Measurements from ENCODE around the gene IDI2. TPM values are rescaled to one million over a fixed set of nuclear protein-coding genes. Genes with fewer than 3 reads are reported as not detected.
A peak's percentile ranks its signal among the peaks of the same experiment; 100 is the strongest.

The IDI2 gene
- total RNA-seq, 1 donor: not detected

- no peak for TF ChIP-seq CTCF (IDR thresholded peaks at IDR 0.05; ENCODE audit: insufficient read depth, low read depth, low read length)
- no peak overlapping the region for H3K4me3 ChIP-seq (ENCODE audit: low read depth, low read length)
- no peak for DNase-seq (ENCODE audit: low read depth)
Observed at GRCh38 chr10:1037098-1037497, 11.4 kb upstream of the IDI2 start.

- DNase-seq (ENCODE audit: low read depth): no peak
- TF ChIP-seq CTCF (IDR thresholded peaks at IDR 0.05; ENCODE audit: insufficient read depth, low read depth, low read length): no peak
- H3K4me3 ChIP-seq (ENCODE audit: low read depth, low read length): no peak overlapping the region
Observed at GRCh38 chr10:1036341-1036791, 10.7 kb upstream of the IDI2 start.

- no peak for TF ChIP-seq CTCF (IDR thresholded peaks at IDR 0.05; ENCODE audit: insufficient read depth, low read depth, low read length)
Observed at GRCh38 chr10:1035201-1035600, 9.5 kb upstream of the IDI2 start.

GRCh38 chr10:1034758-1035157 lies 9.1 kb upstream of the IDI2 start:
- H3K4me3 ChIP-seq (ENCODE audit: low read depth, low read length): no peak overlapping the region
- TF ChIP-seq CTCF (IDR thresholded peaks at IDR 0.05; ENCODE audit: insufficient read depth, low read depth, low read length): no peak
- peak; percentile 41 for DNase-seq (ENCODE audit: low read depth)

More at GRCh38 chr10:1035201-1035600, 9.5 kb upstream of the IDI2 start:
- no peak for DNase-seq (ENCODE audit: low read depth)
- no peak overlapping the region for H3K4me3 ChIP-seq (ENCODE audit: low read depth, low read length)

GRCh38 chr10:1033601-1034000 lies 7.9 kb upstream of the IDI2 start:
- no peak overlapping the region for H3K4me3 ChIP-seq (ENCODE audit: low read depth, low read length)
- no peak for TF ChIP-seq CTCF (IDR thresholded peaks at IDR 0.05; ENCODE audit: insufficient read depth, low read depth, low read length)
- DNase-seq (ENCODE audit: low read depth): no peak

- H3K4me3 ChIP-seq (ENCODE audit: low read depth, low read length): no peak overlapping the region
- no peak for TF ChIP-seq CTCF (IDR thresholded peaks at IDR 0.05; ENCODE audit: insufficient read depth, low read depth, low read length)
Observed at GRCh38 chr10:1029838-1030237, 4.2 kb upstream of the IDI2 start.

GRCh38 chr10:1026578-1026977 lies 919 bp upstream of the IDI2 start:
- DNase-seq (ENCODE audit: low read depth): no peak
- no peak overlapping the region for H3K4me3 ChIP-seq (ENCODE audit: low read depth, low read length)
- no peak for TF ChIP-seq CTCF (IDR thresholded peaks at IDR 0.05; ENCODE audit: insufficient read depth, low read depth, low read length)

More at GRCh38 chr10:1029838-1030237, 4.2 kb upstream of the IDI2 start:
- DNase-seq (ENCODE audit: low read depth): no peak

Data from fibroblast of villous mesenchyme (primary cell).